Stimulated activated CD8-positive, alpha-beta memory T cell treated with anti-CD3 and anti-CD28 coated beads, Interleukin-7, amount 100 ng/mL, for 24 hours (primary cell): ENCODE data around the gene ZNF652.

Experiments
- DNase-seq: peaks from one replicate; pipeline ENCODE4 v3.0.0-alpha.2; 2020; ENCODE audit warnings: low read depth

ZNF652 gene

DNA sequence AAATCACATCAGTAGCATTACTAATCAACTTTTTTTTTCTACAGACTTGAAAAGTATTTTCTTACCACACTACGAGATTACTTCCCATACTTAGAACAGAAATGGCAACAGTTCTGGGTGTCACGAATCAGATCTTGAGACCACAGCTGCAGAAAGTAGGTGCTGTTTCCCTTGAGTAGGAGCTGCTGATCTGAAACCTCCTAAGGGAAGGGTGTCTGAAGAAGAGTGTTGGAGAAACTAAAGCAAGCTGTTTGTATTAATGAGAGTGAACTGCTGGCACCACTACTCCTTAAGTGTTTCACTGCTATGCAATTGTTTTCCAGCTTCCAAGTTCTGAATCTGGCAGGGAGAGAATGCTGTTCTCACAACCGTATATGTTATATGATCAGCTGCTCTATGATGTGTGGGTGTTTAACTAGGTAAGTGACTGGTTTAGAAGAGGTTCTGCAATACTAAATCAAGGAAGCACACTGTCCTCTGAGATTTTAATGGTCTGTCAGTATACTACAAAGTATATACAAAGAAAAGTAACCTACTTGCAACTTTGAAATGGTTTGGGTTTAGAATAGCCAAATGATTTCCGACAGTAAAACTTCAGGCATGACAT, 3.3 kb downstream of the ZNF652 start:
- DNase-seq: no peak

DNA sequence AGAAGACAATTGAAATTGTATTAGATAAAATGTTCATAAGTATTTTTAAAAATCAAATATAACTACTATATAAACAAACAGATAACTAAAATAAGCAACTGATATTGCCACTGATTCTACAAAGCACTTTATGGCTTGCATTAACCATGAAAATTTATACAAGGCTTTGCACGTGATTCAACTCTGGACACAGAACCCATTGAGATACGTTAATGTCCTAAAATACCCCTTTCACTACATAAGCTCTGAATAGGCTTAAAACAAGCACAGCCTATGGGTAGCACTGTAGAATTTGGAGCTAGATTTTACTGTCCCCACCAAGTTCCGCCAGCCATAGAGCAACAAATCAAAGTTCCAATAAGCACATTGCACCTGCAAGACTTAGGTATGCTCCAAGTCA, 4.5 kb downstream of the ZNF652 start:
- DNase-seq: no peak

DNA sequence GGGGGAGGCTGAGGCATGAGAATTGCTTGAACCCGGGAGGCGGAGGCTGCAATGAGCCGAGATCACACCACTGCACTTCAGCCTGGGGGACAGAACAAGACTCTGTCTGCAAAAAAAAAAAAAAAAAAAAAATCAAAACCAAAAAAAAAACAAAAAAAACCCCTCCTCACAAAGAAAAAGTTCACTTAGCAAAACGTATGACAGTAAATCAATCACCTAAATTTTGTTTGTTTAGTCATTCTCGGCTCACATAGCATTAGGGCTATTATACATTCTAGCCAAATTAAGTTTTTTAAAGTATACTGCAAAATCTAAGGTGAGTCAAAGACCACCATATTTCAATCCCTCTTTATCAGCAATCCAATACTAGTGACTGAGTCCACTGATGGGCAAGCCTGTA, 5.7 kb downstream of the ZNF652 start:
- DNase-seq: no peak

DNA sequence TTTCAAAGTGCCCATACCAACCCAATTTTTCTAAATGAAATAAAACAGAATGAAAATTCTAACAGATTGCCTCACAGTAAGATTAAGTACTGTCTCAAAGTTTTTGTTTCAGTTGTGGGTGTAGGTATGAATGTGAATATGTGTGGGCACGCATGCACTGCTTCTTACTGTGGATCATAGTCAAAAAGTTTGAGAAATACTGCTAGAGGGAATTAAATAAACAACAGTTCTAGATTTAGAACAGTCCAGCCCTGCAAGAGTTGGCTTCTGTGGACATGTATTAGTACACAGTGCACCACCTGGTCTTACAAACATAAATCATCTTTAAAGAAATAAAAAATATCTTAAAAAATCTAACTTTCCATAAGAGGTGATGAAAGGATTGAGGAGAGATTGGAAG, 8.4 kb downstream of the ZNF652 start:
- DNase-seq: no peak

DNA sequence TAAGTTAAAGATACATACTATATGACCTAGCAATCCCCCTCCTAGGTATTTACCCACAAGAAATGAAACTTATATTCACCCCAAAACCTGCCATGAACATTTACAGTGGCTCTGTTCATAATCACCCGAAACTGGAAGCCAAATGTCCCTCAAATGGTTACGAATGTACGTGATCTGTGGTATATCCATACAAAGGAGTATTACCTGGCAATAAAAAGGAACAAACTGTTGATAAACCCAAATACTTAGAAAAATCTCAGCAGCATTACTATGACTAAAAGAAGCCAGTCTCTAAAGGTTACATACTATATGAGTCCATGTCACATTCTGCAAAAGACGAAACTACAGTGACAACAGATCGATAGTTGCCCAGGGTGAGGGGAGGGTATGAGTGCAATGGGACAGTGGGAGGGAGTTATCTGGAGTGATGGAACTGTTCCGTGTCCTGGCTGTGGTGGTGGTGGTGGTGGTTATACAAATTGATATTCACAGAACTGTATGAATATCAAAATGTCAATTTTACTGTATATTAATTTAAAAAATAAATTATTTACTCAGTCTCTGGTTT, 9.4 kb downstream of the ZNF652 start:
- no peak for DNase-seq

DNA sequence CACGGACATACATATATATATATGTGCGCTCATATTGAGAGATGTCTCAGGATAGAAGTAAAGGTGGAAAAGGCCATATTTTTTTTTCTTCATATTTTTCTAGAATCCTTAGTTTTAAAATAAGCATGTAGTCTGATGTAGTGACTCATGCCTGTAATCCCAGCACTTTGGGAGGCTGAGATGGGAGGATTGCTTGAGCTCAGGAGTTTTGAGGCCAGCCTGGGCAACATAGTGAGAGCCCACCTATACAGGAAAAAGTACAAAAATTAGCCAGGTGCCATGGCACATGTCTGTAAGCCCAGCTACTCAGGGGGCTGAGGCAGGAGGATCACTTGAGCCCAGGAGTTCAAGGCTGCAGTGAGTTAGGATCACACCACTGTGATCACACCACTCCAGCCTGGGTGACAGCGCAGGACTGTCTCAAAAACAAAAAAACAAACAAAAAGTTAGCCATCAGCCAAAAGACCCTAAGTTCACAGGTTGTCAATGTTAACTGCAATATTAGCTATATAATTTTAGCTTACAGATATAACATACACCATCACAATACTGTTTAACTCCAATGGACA, 10.4 kb downstream of the ZNF652 start:
- DNase-seq: no peak

DNA sequence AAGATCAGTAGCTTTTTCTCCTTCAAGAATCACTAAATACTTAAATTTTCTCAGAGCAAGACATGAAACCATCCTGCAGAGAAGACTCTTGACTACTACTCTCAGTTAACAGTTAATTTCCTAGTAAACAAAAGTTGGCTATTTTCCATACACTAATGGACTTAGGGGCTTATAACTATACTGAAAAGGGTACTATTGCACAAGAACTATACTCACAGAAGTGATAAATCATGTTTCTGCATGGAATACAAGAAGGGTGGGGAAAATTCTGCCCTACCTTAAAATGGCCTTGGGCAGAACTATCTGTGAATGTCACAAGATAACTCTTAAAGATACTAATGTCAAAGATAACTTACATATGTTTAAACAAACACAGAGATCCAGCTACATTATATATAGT, 12.5 kb downstream of the ZNF652 start:
- no peak for DNase-seq

DNA sequence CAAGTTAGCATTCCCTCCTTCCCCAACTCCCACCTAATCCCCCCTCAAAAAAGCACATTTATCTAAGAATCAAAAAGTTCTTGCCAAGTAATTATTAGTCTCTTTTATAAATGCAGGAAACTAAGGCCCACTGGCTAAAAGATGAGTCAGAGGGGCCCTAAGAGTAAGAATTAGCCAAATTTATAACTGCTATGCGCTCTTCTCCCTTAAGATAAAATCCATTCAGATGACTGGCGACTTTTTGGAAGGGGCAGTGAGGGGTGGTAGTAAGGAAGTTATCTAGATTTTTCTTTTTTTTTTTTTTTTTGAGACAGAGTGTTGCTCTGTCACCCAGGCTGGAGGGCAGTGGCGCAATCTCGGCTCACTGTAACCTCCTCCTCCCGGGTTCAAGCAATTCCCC, 17.1 kb downstream of the ZNF652 start:
- no peak for DNase-seq

DNA sequence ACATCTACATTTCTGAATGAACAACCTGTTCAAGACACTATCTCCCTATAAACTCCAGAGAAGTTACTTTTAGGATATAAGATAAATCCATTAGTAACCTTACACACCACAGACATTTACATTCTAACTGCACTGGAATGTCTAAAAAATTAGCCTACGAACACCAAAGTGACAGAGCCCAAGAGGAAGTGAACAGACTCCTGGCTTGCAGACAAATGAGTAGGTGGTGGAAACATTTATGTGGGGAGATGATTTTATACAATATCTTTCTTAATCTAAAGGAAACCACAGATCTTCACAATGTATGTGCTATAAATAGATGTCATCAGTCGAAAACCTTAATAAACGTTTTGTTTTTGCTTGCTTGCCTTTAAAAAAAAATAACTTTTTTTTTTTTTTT, 18.8 kb downstream of the ZNF652 start:
- no peak for DNase-seq

DNA sequence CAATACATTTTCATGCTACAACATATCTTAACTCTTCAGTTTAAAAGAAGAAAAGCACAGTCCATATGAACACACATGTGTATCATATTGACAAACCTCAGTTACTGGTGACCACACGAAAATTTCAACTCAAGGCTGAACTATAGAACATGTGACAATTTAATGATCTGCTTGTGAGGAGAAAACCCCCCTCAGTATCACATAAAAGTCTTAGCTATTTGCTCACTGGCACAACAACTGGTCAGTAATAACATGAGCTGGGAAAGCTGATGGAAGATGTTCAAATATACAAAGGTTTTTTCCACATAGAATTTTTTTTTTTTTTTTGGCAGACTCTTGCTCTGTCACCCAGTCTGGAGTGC, 19.5 kb downstream of the ZNF652 start:
- no peak for DNase-seq

DNA sequence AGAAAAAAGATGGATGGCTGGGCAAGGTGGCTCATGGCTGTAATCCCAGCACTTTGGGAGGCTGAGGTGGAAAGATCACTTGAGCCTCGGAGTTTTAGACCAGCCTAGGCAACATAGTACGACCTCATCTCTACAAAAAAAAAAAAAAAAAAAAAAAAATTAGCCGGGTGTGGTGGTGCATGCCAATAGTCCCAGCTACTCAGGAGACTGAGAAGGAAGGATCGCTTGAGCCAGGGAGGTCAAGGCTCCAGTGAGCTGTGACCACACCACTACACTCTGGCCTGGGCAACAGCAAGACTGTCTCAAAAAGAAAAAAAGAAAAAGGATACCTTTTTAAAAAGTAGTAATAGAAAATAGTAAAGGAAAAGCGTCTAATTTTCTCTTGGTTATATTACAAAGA, 20.7 kb downstream of the ZNF652 start:
- no peak for DNase-seq

DNA sequence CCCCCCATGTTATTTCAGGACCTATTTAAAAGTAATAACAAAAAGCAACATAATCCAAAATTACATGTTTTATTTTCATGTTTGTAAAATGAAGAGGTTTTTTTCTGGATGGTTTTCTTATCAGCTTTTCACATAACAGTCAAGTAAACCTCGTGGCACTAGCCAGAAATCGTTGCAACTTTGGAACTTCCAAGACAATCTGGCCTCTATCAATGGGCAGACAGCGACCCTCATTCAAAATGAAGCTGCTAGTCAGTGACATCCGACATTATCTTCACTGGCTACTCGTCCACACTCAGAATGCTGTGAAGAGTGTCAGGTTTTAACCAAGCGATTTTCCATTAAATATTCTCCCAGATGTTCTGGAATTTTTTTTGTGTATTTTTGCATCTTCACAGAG, 22.7 kb downstream of the ZNF652 start:
- DNase-seq: no peak

DNA sequence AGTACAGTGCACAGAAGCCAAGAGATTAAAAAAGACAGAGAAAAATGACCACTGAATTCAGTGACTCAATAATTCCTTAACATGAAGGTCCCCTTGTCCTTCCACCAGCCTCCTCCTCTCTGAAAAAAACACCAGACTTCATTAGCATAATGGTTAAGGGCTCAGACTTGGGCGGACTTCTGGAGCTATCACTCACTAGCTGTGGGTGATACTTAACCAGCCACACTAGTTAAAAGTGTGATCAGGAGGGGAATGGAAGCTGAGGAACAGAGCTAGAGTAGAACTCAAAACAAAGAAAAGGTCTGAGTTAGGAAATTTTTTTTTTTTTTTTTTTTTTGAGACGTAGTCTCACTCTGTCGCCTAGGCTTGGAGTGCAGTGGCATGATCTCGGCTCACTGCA, 23.2 kb downstream of the ZNF652 start:
- no peak for DNase-seq

DNA sequence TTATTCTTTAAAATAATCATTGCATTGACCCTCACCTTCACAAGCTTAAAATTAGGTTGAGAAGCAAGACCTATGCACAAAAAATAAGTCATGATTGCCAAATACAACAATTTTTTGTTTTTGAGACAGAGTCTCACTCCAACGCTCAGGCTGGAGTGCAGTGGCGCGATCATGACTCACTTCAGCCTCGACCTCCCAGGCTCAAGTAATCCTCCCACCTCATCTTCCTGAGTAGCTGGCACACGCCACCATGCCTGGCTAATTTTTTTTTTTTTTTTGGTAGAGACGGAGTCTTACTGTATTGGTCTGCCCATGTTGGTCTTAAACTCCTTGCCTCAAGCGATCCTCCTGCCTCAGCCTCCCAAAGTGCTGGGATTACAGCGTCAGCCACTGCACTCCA, 24.2 kb downstream of the ZNF652 start:
- DNase-seq: no peak

DNA sequence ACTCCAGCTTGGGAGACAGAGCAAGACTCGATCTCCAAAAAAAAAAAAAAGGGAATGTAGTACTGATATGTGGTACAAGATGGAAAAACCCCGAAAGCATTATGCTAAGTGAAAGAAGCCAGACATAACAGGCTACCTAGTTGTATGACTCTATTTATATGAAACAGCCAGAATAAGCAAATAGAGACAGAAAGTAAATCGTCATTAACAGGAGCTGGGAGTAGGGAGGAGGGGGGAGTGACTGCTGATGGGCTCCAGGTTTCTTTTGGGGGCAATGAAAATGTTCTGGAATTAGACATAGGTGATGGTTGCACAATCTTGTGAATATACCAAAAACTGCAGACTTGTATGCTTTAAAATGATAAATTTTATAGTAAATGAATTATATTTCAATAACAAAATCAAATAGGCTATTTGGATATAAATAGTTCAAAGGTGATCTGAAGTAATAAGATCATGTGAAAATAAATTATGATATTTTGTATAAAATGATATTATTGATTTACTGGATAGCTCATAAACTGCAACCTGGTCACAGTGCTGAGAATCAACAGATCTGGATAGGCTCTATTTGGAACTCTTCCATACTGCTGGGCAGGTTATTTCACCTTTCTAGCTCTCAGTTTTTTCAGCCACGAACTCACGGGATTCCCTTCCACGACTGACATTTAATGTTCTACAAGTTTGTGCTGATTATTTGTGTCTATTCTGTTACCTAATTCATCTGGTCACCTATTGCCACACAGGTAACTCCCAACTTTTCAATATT, 27.1 kb downstream of the ZNF652 start:
- DNase-seq: no peak

DNA sequence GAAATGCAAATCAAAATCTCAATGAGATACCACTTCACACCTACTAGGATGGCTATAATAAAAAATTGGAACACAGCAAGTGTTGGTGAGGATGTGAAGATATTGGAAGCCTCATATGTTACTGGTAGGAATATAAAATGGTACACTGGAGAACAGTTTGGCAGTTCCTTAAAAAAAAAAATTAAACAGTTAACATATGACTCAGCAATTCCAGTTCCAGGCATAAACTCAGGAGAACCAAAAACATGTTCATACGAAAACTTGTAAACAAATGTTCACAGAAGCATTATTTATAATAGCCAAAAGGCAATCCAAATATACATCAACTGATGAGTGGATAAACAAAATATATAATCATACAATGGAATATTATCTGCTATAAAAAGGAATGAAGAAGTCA, 28.2 kb downstream of the ZNF652 start:
- DNase-seq: no peak

DNA sequence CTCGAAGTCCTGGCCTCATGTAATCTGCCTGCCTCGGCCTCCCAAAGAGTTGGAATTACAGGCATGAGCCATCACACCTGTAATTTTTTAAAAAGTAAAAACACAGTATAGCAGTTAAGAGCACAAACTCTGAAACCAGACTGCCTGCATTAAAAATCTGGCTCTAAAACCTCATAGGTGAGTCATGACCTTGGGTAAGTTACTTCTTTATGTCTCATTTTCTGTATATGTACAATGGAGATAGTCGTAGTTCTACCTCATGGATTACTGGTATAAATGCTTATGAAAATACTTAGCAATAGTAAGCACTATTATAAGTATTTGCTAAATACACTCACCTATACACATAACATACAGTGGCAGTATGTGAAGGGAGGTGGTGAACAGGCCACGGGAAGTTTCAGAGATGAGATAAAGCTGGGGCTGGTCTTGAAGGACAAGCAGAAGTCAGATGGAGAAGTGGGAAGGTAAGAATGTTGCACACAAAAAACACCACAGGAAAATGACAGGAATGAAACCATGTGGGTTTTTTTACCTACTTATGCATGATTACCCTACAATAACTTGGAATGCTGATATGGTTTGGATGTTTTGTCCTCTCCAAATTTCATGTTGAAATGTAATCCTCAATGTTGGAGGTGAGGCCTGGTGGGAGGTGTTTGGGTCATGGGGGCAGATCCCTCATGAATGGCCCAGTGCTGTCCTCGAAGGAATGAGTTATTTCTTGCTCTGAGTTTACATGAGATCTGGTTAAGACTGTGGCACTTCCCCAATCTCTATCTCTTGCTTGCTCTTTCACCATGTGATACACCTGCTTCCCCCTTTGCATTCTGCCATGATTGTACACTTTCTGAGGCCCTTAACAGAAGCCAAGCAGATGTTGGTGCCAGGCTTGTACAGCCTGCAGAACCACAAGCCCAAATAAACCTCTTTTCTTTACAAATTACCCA, 33.9 kb downstream of the ZNF652 start:
- no peak for DNase-seq

DNA sequence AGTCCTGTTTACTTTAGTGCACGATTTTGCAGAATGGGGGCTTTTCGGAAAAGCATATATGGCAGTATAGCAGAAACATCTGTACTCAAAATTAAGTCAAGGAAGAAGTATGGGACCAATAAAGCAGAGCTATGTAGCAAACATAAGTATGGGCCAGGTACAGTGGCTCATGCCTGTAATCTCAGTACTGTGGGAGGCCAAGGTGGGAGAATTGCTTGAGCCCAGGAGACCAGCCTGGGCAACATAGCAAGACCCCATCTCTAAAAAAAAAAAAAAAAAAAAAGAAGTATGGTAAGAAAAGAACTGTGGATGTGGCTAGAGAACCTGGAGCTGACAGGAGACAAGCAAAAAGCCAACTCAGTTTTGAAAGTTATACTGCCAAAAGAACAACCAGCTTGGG, 36.1 kb downstream of the ZNF652 start:
- no peak for DNase-seq

DNA sequence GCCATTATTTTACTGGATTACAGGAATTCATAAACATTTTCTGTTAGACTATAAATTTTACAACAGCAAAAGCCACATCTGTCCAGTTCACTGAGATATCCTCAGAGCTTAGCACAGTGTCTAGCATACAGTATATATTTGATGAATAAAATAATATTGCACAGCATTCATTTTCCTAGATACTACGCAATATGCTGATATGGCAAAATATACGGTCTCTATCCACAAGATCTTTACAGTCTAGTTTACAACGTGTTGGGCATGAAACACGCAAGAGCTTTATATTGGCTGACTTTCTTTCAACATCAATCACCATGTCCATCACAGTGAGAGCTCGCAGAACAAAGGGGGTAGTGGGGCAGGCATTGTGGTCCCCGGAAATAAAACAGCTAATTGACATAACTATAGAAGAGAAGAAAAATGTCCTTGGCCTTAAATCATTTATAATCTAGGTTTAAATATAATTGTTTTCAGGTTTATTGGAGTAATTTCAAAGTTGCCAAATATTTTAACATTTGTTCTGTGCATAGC, 43.5 kb downstream of the ZNF652 start:
- DNase-seq: no peak

DNA sequence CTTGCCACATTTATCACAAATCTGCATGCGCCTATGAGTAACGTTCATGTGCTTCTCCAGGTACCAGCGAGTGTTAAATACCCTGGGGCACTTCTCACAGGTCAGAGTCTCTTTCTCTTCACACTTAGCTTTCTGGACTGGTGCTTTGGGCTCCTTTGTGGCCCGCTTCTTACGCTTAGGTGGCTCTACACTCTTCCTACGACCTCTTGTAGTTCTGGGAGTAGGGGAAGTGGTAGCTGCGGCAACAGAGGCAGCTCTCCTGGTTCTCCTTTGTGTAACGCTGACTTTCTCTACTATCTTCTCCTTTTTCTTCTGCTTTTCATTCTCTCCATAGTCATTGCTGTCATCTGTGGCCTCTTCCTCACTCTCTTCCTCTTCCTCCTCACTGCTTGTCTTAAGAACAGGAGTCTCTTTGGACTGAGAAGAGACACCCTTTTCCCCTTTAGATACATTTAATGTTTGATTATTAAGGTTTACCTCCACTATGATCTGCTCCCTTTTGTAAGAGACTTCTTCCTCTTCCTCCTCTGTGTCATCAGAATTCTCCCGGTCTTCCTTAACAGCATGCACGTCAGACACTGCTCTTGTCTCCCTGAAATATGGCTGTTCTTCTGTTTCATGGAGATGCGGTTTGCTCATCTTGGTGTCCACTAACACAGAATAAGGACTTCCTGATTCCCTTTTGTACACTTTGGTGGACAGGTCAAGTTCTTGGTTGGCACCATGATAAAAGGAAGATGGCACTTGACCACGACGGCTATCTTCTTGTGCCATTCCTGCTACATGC, 45.0 kb downstream of the ZNF652 start:
- no peak for DNase-seq

DNA sequence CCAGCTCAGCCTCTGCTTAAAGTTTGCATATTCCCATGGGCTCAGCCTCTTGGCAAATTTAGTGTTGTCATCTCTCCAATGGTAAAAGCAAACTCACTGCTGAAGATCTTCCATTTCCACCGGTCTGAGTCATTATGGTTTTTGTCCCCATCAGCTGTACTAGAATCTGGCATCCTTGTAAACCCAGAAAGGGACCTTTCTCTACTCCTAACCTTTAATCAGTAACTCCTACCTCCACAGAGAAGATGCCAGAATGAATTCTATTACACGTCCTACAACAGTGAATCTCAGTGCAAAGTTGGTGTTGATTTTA, 45.8 kb downstream of the ZNF652 start:
- DNase-seq: no peak
